Putamen (tissue), 1 donor: ENCODE data around the gene TUBGCP3.
"Not testable (repeated sequence)": the region's sequence is repeated elsewhere in the genome, so short reads cannot be mapped to it uniquely, and the experiment has no call there.

Experiments used
- DNase-seq: peaks from one replicate; pipeline ENCODE4 v3.0.0-alpha.2; 2016; ENCODE audit warnings: low spot score

TUBGCP3 gene

GRCh38 chr13:112579310-112579843 lies 8.6 kb downstream of the TUBGCP3 start:
- peak; percentile 44 for DNase-seq

GRCh38 chr13:112576768-112577167 lies 11.2 kb downstream of the TUBGCP3 start:
- no peak for DNase-seq

GRCh38 chr13:112576191-112576590 lies 11.8 kb downstream of the TUBGCP3 start:
- DNase-seq = no peak

GRCh38 chr13:112575675-112576074 lies 12.3 kb downstream of the TUBGCP3 start:
- no peak for DNase-seq

GRCh38 chr13:112574834-112575613 lies 12.9 kb downstream of the TUBGCP3 start:
- DNase-seq = no peak

- DNase-seq = no peak
These were observed 13.5 kb downstream of the TUBGCP3 start for GRCh38 chr13:112574416-112574815.

GRCh38 chr13:112573710-112574109 lies 14.2 kb downstream of the TUBGCP3 start:
- DNase-seq = no peak

- DNase-seq = no peak
These were observed 15.6 kb downstream of the TUBGCP3 start for GRCh38 chr13:112572366-112572765.

- no peak for DNase-seq
These were observed 18.1 kb downstream of the TUBGCP3 start for GRCh38 chr13:112569821-112570220.

- DNase-seq = no peak
These were observed 20.6 kb downstream of the TUBGCP3 start for GRCh38 chr13:112567161-112567862.

GRCh38 chr13:112562786-112563383 lies 25.1 kb downstream of the TUBGCP3 start:
- DNase-seq = no peak

GRCh38 chr13:112562254-112562653 lies 25.7 kb downstream of the TUBGCP3 start:
- no peak for DNase-seq

- no peak for DNase-seq
These were observed 26.5 kb downstream of the TUBGCP3 start for GRCh38 chr13:112561478-112561877.

GRCh38 chr13:112558696-112559418 lies 29.1 kb downstream of the TUBGCP3 start:
- peak; percentile 25 for DNase-seq

- DNase-seq = no peak
These were observed 31.4 kb downstream of the TUBGCP3 start for GRCh38 chr13:112556600-112556999.

GRCh38 chr13:112554214-112554850 lies 33.6 kb downstream of the TUBGCP3 start:
- no peak for DNase-seq

- not testable (repeated sequence) for DNase-seq
These were observed 39.0 kb downstream of the TUBGCP3 start for GRCh38 chr13:112548975-112549374.

- DNase-seq = no peak
These were observed 42.1 kb downstream of the TUBGCP3 start for GRCh38 chr13:112545856-112546255.

- no peak for DNase-seq
These were observed 54.9 kb downstream of the TUBGCP3 start for GRCh38 chr13:112532837-112533745.

- no peak for DNase-seq
These were observed 56.6 kb downstream of the TUBGCP3 start for GRCh38 chr13:112531263-112531794.
